ENCODE measurements around the gene HDC.
A peak's percentile ranks its signal among the peaks of the same experiment; 100 is the strongest.

HDC gene

GRCh38 chr15:50249704-50250103, 15.8 kb downstream of the HDC start:
- TF ChIP-seq CTCF (IDR thresholded peaks at IDR 0.05; ENCODE audit: extremely low read depth, insufficient read depth, missing control alignments): no peak
- in situ Hi-C loops (cut with MboI; ENCODE audit: low pct_unique_long_range_greater_than_20kb, low sequenced_read_pairs, unreplicated experiment): no loop called here
- no peak for DNase-seq (ENCODE audit: low spot score)

GRCh38 chr15:50248994-50249582, 16.4 kb downstream of the HDC start:
- no peak for TF ChIP-seq CTCF (IDR thresholded peaks at IDR 0.05; ENCODE audit: extremely low read depth, insufficient read depth, missing control alignments)
- no peak for DNase-seq (ENCODE audit: low spot score)
- in situ Hi-C loops (cut with MboI; ENCODE audit: low pct_unique_long_range_greater_than_20kb, low sequenced_read_pairs, unreplicated experiment): no loop called here

GRCh38 chr15:50247819-50248655, 17.5 kb downstream of the HDC start:
- peak; percentile 59 for DNase-seq (ENCODE audit: low spot score)
- in situ Hi-C loops (cut with MboI; ENCODE audit: low pct_unique_long_range_greater_than_20kb, low sequenced_read_pairs, unreplicated experiment): no loop called here
- no peak for TF ChIP-seq CTCF (IDR thresholded peaks at IDR 0.05; ENCODE audit: extremely low read depth, insufficient read depth, missing control alignments)

- TF ChIP-seq CTCF (IDR thresholded peaks at IDR 0.05; ENCODE audit: extremely low read depth, insufficient read depth, missing control alignments): no peak
- in situ Hi-C loops (cut with MboI; ENCODE audit: low pct_unique_long_range_greater_than_20kb, low sequenced_read_pairs, unreplicated experiment): no loop called here
These were observed 18.9 kb downstream of the HDC start for GRCh38 chr15:50246631-50247030.

GRCh38 chr15:50244959-50245624, 20.4 kb downstream of the HDC start:
- TF ChIP-seq CTCF (IDR thresholded peaks at IDR 0.05; ENCODE audit: extremely low read depth, insufficient read depth, missing control alignments): no peak

More at GRCh38 chr15:50246631-50247030, 18.9 kb downstream of the HDC start:
- no peak for DNase-seq (ENCODE audit: low spot score)

GRCh38 chr15:50244153-50244552, 21.4 kb downstream of the HDC start:
- DNase-seq (ENCODE audit: low spot score): no peak
- no peak for TF ChIP-seq CTCF (IDR thresholded peaks at IDR 0.05; ENCODE audit: extremely low read depth, insufficient read depth, missing control alignments)
- in situ Hi-C loops (cut with MboI; ENCODE audit: low pct_unique_long_range_greater_than_20kb, low sequenced_read_pairs, unreplicated experiment): no loop called here

More at GRCh38 chr15:50244959-50245624, 20.4 kb downstream of the HDC start:
- DNase-seq (ENCODE audit: low spot score): no peak
- in situ Hi-C loops (cut with MboI; ENCODE audit: low pct_unique_long_range_greater_than_20kb, low sequenced_read_pairs, unreplicated experiment): no loop called here
